NB4 (cell line): ENCODE data around the gene FTO.

ENCODE experiments used
- CTCF ChIP-seq: IDR thresholded peaks from one replicate; pipeline ENCODE4 v1.5.1; 2012; ENCODE audit warnings: low read depth, low read length
- MYC ChIP-seq: IDR thresholded peaks from 2 replicates; pipeline ENCODE4 v1.6.1; 2011; ENCODE audit warnings: low read depth, low read length

- TF ChIP-seq MYC (no peak), CTCF (no peak)
Measured at GRCh38 chr16:54030451-54030850, 326.5 kb downstream of the FTO start.
